ENCODE data around the gene DSC2. TPM values are rescaled to one million over a fixed set of nuclear protein-coding genes. Genes with fewer than 3 reads are reported as not detected.

The DSC2 gene
- total RNA-seq, 1 experiment from 2014 or later, result 2.7 TPM

- Histone ChIP-seq H3K27me3 (ENCODE audit: control insufficient read depth, insufficient read depth, low read length) (no peaks in the 10 kb centered on the region), H3K4me1 (ENCODE audit: control insufficient read depth, insufficient read depth, low read length) (no peaks in the 10 kb centered on the region), H3K27ac (ENCODE audit: low read length) (no peak overlapping the region), H3K9me3 (ENCODE audit: control insufficient read depth, insufficient read depth, low read depth, low read length) (no peaks in the 10 kb centered on the region), H3K36me3 (ENCODE audit: control insufficient read depth, insufficient read depth, low read length) (no peaks in the 10 kb centered on the region), H3K4me3 (ENCODE audit: low read depth in 2 of 2, low read length in 2 of 2) (no peak overlapping the region)
- POLR2A ChIA-PET, result no interaction called here
- DNase-seq (ENCODE audit: low read depth, low spot score), result no peak
- intact Hi-C loops (cut with micrococcal nuclease; ENCODE audit: unreplicated experiment), result no loop called here
- no peak for ATAC-seq
- no peak for TF ChIP-seq REST (IDR thresholded peaks at IDR 0.05; ENCODE audit: insufficient read depth in 1 of 2, low read depth in 2 of 2, low read length in 1 of 2)
- TF ChIP-seq POLR2AphosphoS5 (IDR thresholded peaks at IDR 0.05; ENCODE audit: low read depth, low read length), result no peak
- TF ChIP-seq SIN3A (IDR thresholded peaks at IDR 0.05; ENCODE audit: borderline replicate concordance, insufficient read depth, low read depth, low read length), result no peak
- no peak for TF ChIP-seq CTCF (IDR thresholded peaks at IDR 0.05)
- CTCF ChIA-PET, result no interaction called here
- BruUV-seq (replicated peaks), result no TSS peak
- in situ Hi-C loops (cut with HindIII; ENCODE audit: low pct_unique_long_range_greater_than_20kb, low sequenced_read_pairs), result no loop called here
Measured at GRCh38 chr18:31088532-31088931, 13.7 kb downstream of the DSC2 start.

GRCh38 chr18:31079973-31080372 lies 22.2 kb downstream of the DSC2 start:
- H3K4me1 ChIP-seq (ENCODE audit: control insufficient read depth, insufficient read depth, low read length), result no peaks in the 10 kb centered on the region
- H3K36me3 ChIP-seq (ENCODE audit: control insufficient read depth, insufficient read depth, low read length), result no peaks in the 10 kb centered on the region
- no peaks in the 10 kb centered on the region for H3K9me3 ChIP-seq (ENCODE audit: control insufficient read depth, insufficient read depth, low read depth, low read length)
- no peaks in the 10 kb centered on the region for H3K27me3 ChIP-seq (ENCODE audit: control insufficient read depth, insufficient read depth, low read length)
- no peak overlapping the region for H3K27ac ChIP-seq (ENCODE audit: low read length)
- in situ Hi-C loops (cut with HindIII; ENCODE audit: low pct_unique_long_range_greater_than_20kb, low sequenced_read_pairs) (no loop called here), intact Hi-C loops (cut with micrococcal nuclease; ENCODE audit: unreplicated experiment) (no loop called here)
- POLR2A ChIA-PET, result no interaction called here
- CTCF ChIA-PET, result interaction anchor here (0.6 kb wide), 1 partner anchor 103 kb away, joined by 4 read pairs; no protein-coding TSS in a partner anchor
- DNase-seq (ENCODE audit: low read depth, low spot score) (no peak), ATAC-seq (no peak)
- no TSS peak for BruUV-seq (replicated peaks)
- no peak for TF ChIP-seq POLR2AphosphoS5 (IDR thresholded peaks at IDR 0.05; ENCODE audit: low read depth, low read length)
- TF ChIP-seq SIN3A (IDR thresholded peaks at IDR 0.05; ENCODE audit: borderline replicate concordance, insufficient read depth, low read depth, low read length), result no peak
- no peak for TF ChIP-seq REST (IDR thresholded peaks at IDR 0.05; ENCODE audit: insufficient read depth in 1 of 2, low read depth in 2 of 2, low read length in 1 of 2)
- TF ChIP-seq TCF7L2 (IDR thresholded peaks at IDR 0.05; ENCODE audit: low read depth, low read length), result no peak
- no peak for TF ChIP-seq CTCF (IDR thresholded peaks at IDR 0.05)
- H3K4me3 ChIP-seq (ENCODE audit: low read depth in 2 of 2, low read length in 2 of 2), result no peak overlapping the region
